Adrenal gland (tissue), 12 donors: ENCODE data around the gene EMP1. TPM values are rescaled to one million over a fixed set of nuclear protein-coding genes. Genes with fewer than 3 reads are reported as not detected.
A peak's percentile ranks its signal among the peaks of the same experiment; 100 is the strongest.

ENCODE experiments used
- DNase-seq, 7 donors: peaks; one replicate each; pipeline ENCODE4 v3.0.0-alpha.2; 2019 to 2020
- H3K27ac ChIP-seq, 5 donors: fragments of 200-600 bp; sonication (generic) in 4 of 5; 1 replicate in 3 of 5; 2 replicates in 2 of 5; pipeline versions ENCODE4 v1.5.1 to v1.8.0; 2016 to 2020; ENCODE audit warnings: mild to moderate bottlenecking in 1 of 5
- H3K27me3 ChIP-seq: fragments of 200-600 bp; 2 replicates; pipeline ENCODE4 v1.8.0; 2021
- H3K36me3 ChIP-seq, 2 donors: fragments of 200-600 bp; replicated peaks in 1 of 2; 1 replicate in 1 of 2; 2 replicates in 1 of 2; pipeline versions ENCODE4 v1.5.1 to v1.8.0; 2018 to 2022
- H3K4me1 ChIP-seq, 2 donors: fragments of 200-600 bp; replicated peaks in 1 of 2; 1 replicate in 1 of 2; 2 replicates in 1 of 2; pipeline versions ENCODE4 v1.5.1 to v1.8.0; 2018 to 2021
- H3K4me3 ChIP-seq, 4 donors: fragments of 200-600 bp; sonication (generic) in 3 of 4; one replicate each; pipeline ENCODE4 v1.5.1; 2016 to 2018
- H3K9me3 ChIP-seq, 3 donors: fragments of 200-600 bp; sonication (generic) in 1 of 3; replicated peaks in 1 of 3; 1 replicate in 2 of 3; 2 replicates in 1 of 3; pipeline versions ENCODE4 v1.5.1 to v1.8.0; 2016 to 2021
- CTCF ChIP-seq, 6 experiments: fragments of 450-650 bp in 4 of 6; fragments of 200-600 bp in 2 of 6; sonication (generic) in 1 of 6; IDR thresholded peaks; 1 replicate in 5 of 6; 2 replicates in 1 of 6; pipeline versions ENCODE4 v1.5.1 to v1.8.0; 2016 to 2021; ENCODE audit warnings: antibody characterized with exemption in 6 of 6, mild to moderate bottlenecking in 2 of 6, moderate library complexity in 1 of 6
- POLR2A ChIP-seq, 2 donors: fragments of 450-650 bp; IDR thresholded peaks; one replicate each; pipeline ENCODE4 v1.6.1; 2017; ENCODE audit warnings: antibody characterized with exemption in 2 of 2, mild to moderate bottlenecking in 2 of 2, moderate library complexity in 1 of 2
- WGBS, 4 donors: extraction: QIAGEN DNeasy Blood & Tissue Kit in 2 of 4; methylation state at CpG; one replicate each; pipeline versions ENCODE4 v1.1.5 to v1.1.7; 2013 to 2017; 5-methylcytosine and 5-hydroxymethylcytosine counted together
- intact Hi-C, 2 donors: fragments of 100-400 bp; cut with DNase I; formaldehyde crosslinking; loops; one replicate each; pipeline versions ENCODE4 v1.14.1 to v1.15.0; 2022 to 2023
- polyA plus RNA-seq, 3 donors: library from polyadenylated mRNA; stranded (reverse); fragments of 200-250 nt in 2 of 3; fragments of 350-450 nt in 1 of 3; fragmentation: Illumina TruSeq in 1 of 3; extraction: RNeasy Lipid Tissue Mini Kit (QIAGEN cat#74804) in 1 of 3; gene quantifications; one replicate each; pipeline ENCODE4 v1.2.3, GENCODE V29; 2013 to 2014
- total RNA-seq, 9 donors: library from RNA; depleted of rRNA in 4 of 9; stranded (reverse); fragments of >200 nt in 4 of 9; fragments of 120-200 nt in 1 of 9; fragmentation: NEBNext Ultra II Directional in 1 of 9; extraction: Animal tissue kit (Norgen Biotek cat#: 25700) in 1 of 9; gene quantifications; one replicate each; pipeline versions ENCODE4 v1.1.0 to v1.2.4, GENCODE V29; 2013 to 2023
- donor health status: healthy with polysubstance abuse.
- donor health status: Bipolar disorder and iron deficiency.
- donor health status: DM: yes; HTN: yes; CAD: no.
- donor health status: DM: no; HTN: no; CAD: no.
- donor health status: DM: no; HTN: no; CAD: no.
- donor health status: DM: yes; HTN: yes; CAD: no.

EMP1 gene
- total and polyA plus RNA-seq, 12 donors: 10.0 to 129 (median 66.8) TPM

- no peaks in the 10 kb centered on the region for H3K36me3 ChIP-seq
- no peaks in the 10 kb centered on the region for H3K27me3 ChIP-seq
- intact Hi-C loops: no loop called here
Measured at GRCh38 chr12:13170892-13171490, 25.5 kb upstream of the EMP1 start.

GRCh38 chr12:13171921-13172859, 24.3 kb upstream of the EMP1 start:
- Histone ChIP-seq H3K27me3 (no peaks in the 10 kb centered on the region), H3K4me3 (no peak overlapping the region), H3K36me3 (no peaks in the 10 kb centered on the region), H3K9me3 (peaks cover 0 to 4% (median 0%) of the 10 kb centered on the region in 3 donors), H3K4me1 (peaks cover 0 to 4% of the 10 kb centered on the region in 2 donors), H3K27ac (peak overlapping the region in 2 of 5 donors; percentile 19 to 75)
- intact Hi-C loops: no loop called here
- WGBS, 4 donors: 66 to 69% (median 68%) methylated on average over 12 to 14 of the region's 14 CpGs
- peak in 4 of 7 donors; percentile 33 to 51 (median 42) for DNase-seq
- TF ChIP-seq POLR2A (IDR thresholded peaks at IDR 0.05) (no peak), CTCF (IDR thresholded peaks at IDR 0.05) (no peak)

More at GRCh38 chr12:13170892-13171490, 25.5 kb upstream of the EMP1 start:
- Histone ChIP-seq H3K4me1 (peaks cover 0 to 4% of the 10 kb centered on the region in 2 donors), H3K9me3 (peaks cover 0 to 4% (median 0%) of the 10 kb centered on the region in 3 donors), H3K27ac (peak overlapping the region in 1 of 5 donors; percentile 26), H3K4me3 (no peak overlapping the region)
- DNase-seq: no peak
- WGBS, 4 donors: 60 to 79% (median 66%) methylated on average over 4 of the region's 4 CpGs
- TF ChIP-seq POLR2A (IDR thresholded peaks at IDR 0.05) (no peak), CTCF (IDR thresholded peaks at IDR 0.05) (no peak)

- Histone ChIP-seq H3K27me3 (no peaks in the 10 kb centered on the region), H3K4me1 (peaks cover 0 to 4% of the 10 kb centered on the region in 2 donors), H3K9me3 (no peaks in the 10 kb centered on the region), H3K36me3 (no peaks in the 10 kb centered on the region), H3K4me3 (no peak overlapping the region), H3K27ac (peak overlapping the region in 3 of 5 donors; percentile 19 to 75 (median 51))
- intact Hi-C loops: no loop called here
- TF ChIP-seq POLR2A (IDR thresholded peaks at IDR 0.05) (no peak), CTCF (IDR thresholded peaks at IDR 0.05) (no peak)
- peak in 6 of 7 donors; percentile 31 to 64 (median 42) for DNase-seq
- 62 to 74% (median 68%) methylated on average over 12 of the region's 12 CpGs for WGBS, 4 donors
Measured at GRCh38 chr12:13173012-13173932, 23.3 kb upstream of the EMP1 start.
